22Rv1 (cell line): ENCODE measurements around the gene CYP11A1.

Experiments
- H3K27ac ChIP-seq: fragments of 450-650 bp; 2 replicates; pipeline ENCODE4 v1.5.1; 2017
- CTCF ChIP-seq: fragments of 450-650 bp; IDR thresholded peaks from 2 replicates; pipeline ENCODE4 v1.5.1; 2017; ENCODE audit warnings: mild to moderate bottlenecking
- ZFX ChIP-seq: fragments of 450-650 bp; IDR thresholded peaks from 2 replicates; pipeline ENCODE4 v1.6.1; 2017; ENCODE audit warnings: antibody characterized with exemption, borderline replicate concordance

CYP11A1 gene

DNA sequence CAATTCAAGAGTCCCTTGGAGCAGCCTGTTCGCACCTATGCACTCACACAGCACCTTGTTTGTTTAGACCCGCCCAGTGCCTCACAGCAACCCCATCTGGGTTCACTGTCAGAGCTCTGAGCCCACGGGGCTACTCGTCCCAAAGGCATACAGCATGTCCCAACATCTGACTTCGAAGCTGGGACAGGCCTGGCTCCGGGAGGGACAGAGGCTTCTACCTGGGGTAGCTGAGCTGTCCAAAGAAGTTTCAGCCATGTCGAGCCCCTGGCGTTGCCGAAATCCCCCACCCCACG lies 28.6 kb upstream of the CYP11A1 start:
- TF ChIP-seq ZFX (no peak), CTCF (no peak)
- no peak overlapping the region for H3K27ac ChIP-seq

GRCh38 chr15:74395319-74396145 lies 28.1 kb upstream of the CYP11A1 start:
- H3K27ac ChIP-seq: no peak overlapping the region
- TF ChIP-seq CTCF: no peak
- TF ChIP-seq ZFX: no peak

DNA sequence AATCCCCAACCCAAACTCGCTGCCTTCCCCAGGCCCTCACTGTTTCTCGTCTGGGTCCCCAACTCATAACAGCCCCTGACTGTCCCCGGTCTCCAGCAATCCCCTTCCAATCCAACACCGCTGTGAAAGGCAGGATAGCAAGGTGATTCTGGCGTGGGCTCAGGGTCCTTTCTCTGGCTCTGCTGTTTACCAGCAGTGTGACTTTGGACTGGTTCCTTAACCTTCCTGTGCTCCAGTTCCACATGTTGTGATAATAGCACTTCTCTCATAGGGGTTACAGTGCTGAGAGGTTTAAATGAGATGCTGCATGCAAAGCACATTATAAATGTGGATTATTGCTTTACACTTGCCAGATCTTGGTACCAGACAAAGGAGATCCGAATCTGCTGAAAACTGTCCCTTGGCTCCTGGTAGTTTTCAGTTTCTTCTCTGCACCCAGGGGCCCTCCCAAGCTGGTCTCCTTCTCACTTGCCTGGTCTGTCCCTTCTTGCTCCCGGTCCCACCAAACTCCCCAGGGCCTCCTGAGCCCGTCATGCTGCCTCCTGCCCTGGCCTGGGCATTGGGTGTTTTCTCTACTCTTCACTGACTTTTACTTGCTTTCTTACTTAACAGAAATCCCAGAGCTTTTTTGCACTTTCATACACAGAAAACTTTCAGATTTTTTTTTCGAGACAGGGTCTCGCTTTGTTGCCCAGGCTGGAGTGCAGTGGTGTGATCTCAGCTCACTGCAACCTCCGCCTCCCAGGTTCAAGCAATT lies 26.8 kb upstream of the CYP11A1 start:
- no peak overlapping the region for H3K27ac ChIP-seq
- TF ChIP-seq CTCF (no peak), ZFX (no peak)

DNA sequence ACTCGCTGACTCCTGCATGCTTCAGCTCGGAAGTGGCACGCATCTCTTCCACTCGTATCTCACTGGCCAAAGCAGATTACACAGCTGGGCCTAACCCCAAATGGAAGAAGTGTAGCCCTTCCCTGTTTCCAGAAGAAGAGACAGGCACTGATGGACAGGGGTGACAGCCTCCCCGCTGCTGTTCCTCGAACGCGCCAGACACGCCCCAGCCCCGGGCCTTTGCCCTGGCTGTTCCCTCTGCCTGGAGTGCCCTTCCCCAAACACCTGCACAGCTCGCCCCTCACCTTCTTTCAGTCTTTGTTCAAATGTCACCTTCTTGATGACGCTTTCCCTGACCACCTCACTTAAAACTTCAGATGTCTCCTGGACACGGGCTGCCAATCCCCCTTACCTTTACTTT lies 26.0 kb upstream of the CYP11A1 start:
- H3K27ac ChIP-seq: no peak overlapping the region
- TF ChIP-seq CTCF (no peak), ZFX (no peak)

DNA sequence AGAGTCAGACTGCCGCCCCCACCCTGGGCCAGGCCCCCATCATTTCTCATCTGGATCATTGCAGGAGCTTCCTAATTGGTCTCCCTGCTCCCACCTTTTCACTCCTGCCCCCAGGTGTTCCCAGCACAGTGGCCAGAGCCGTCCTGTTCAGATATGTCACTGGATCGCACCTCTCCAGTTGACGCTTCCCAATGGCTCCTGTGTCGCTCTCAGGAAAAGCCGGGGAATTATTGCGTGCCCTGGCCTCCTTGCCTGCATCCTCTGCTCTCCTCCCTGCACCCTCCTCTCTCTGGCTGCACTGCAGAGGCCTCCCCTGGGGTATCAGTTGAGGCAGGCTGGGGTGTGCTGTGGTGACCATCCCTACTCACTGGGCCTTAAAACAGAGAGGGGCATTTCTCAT lies 25.5 kb upstream of the CYP11A1 start:
- H3K27ac ChIP-seq: no peak overlapping the region
- TF ChIP-seq ZFX (no peak), CTCF (no peak)

GRCh38 chr15:74392451-74392830 lies 25.0 kb upstream of the CYP11A1 start:
- TF ChIP-seq CTCF: no peak
- TF ChIP-seq ZFX: no peak
- H3K27ac ChIP-seq: no peak overlapping the region
